B cell (primary cell): ENCODE results near the gene LRRC74B. TPM values are rescaled to one million over a fixed set of nuclear protein-coding genes. Genes with fewer than 3 reads are reported as not detected.

Experiments used
- ATAC-seq: fragments of 200-7000 bp; cut with Tn5 transposase; one replicate; pipeline ENCODE4 v1.10.0; 2021; ENCODE audit warnings: low read depth, mild to moderate bottlenecking, moderate number of reproducible peaks, moderate library complexity
- CTCF ChIA-PET: fragments of 350-600 bp; sonication (Branson Sonifier 250); formaldehyde crosslinking; loops from one replicate; lab custom pipeline; 2021; ENCODE audit warnings: antibody characterized with exemption, inconsistent platforms; lab: Charles Lee
- POLR2A ChIA-PET: fragments of 350-600 bp; sonication (Branson Sonifier 250); formaldehyde crosslinking; loops from one replicate; lab custom pipeline; 2021; ENCODE audit warnings: antibody characterized with exemption; lab: Charles Lee
- DNase-seq: peaks from one replicate; pipeline ENCODE4 v3.0.0; 2013
- H2AFZ ChIP-seq: 2 replicates; pipeline ENCODE4 v1.6.1; 2012; ENCODE audit warnings: mild to moderate bottlenecking, low read depth, low read length; ENCODE audit not compliant: insufficient read depth, poor library complexity, severe bottlenecking
- H3K27ac ChIP-seq, 2 donors: 1 replicate in 1 of 2; 2 replicates in 1 of 2; pipeline ENCODE4 v1.5.1; 2012 to 2013; ENCODE audit warnings: low read length in 2 of 2, mild to moderate bottlenecking in 2 of 2, moderate library complexity in 1 of 2
- H3K27me3 ChIP-seq, 4 experiments: fragments of 200-600 bp in 1 of 4; sonication (generic) in 1 of 4; replicated peaks in 1 of 4; 1 replicate in 2 of 4; 2 replicates in 2 of 4; pipeline versions ENCODE4 v1.6.1 to v1.7.0; 2013 to 2016; ENCODE audit warnings: low read length in 3 of 4, mild to moderate bottlenecking in 2 of 4, mixed read lengths in 1 of 4, moderate library complexity in 1 of 4; ENCODE audit not compliant: insufficient read depth in 4 of 4, control insufficient read depth in 3 of 4; ENCODE audit errors: control extremely low read depth in 1 of 4
- H3K36me3 ChIP-seq, 2 experiments: replicated peaks in 1 of 2; 1 replicate in 1 of 2; 2 replicates in 1 of 2; pipeline versions ENCODE4 v1.6.1 to v1.7.1; 2013; ENCODE audit warnings: low read length in 1 of 2; ENCODE audit not compliant: insufficient read depth in 2 of 2, control insufficient read depth in 1 of 2; ENCODE audit errors: control extremely low read depth in 1 of 2, extremely low read depth in 1 of 2
- H3K4me1 ChIP-seq, 2 donors: fragments of 200-600 bp in 1 of 2; sonication (generic) in 1 of 2; 1 replicate in 1 of 2; 2 replicates in 1 of 2; pipeline versions ENCODE4 v1.5.1 to v1.6.1; 2013 to 2017; ENCODE audit warnings: low read length in 2 of 2; ENCODE audit not compliant: control insufficient read depth in 2 of 2, insufficient read depth in 2 of 2
- H3K4me2 ChIP-seq: replicated peaks from 2 replicates; pipeline ENCODE3; 2012; ENCODE audit warnings: mild to moderate bottlenecking, low read depth, low read length; ENCODE audit not compliant: poor library complexity, severe bottlenecking
- H3K4me3 ChIP-seq, 5 experiments: fragments of 200-600 bp in 1 of 5; sonication (generic) in 1 of 5; 1 replicate in 3 of 5; 2 replicates in 2 of 5; pipeline versions ENCODE4 v1.5.1 to v1.7.0; 2011 to 2016; ENCODE audit warnings: low read length in 4 of 5, mild to moderate bottlenecking in 4 of 5, low read depth in 2 of 5, control low read depth in 1 of 5, moderate library complexity in 1 of 5; ENCODE audit not compliant: insufficient read depth in 1 of 5; ENCODE audit errors: control extremely low read depth in 1 of 5, extremely low read depth in 1 of 5
- H3K79me2 ChIP-seq: fragments of 200-600 bp; sonication (generic); one replicate; pipeline ENCODE4 v1.6.0; 2016; ENCODE audit warnings: low read length; ENCODE audit not compliant: control insufficient read depth, insufficient read depth
- H3K9ac ChIP-seq: fragments of 200-600 bp; sonication (generic); 2 replicates; pipeline ENCODE4 v1.6.1; 2017; ENCODE audit warnings: mild to moderate bottlenecking, low read length, moderate library complexity
- H3K9me3 ChIP-seq, 3 donors: one replicate each; pipeline versions ENCODE4 v1.6.1 to v1.7.1; 2013; ENCODE audit warnings: low read length in 2 of 3; ENCODE audit not compliant: control insufficient read depth in 2 of 3, insufficient read depth in 1 of 3; ENCODE audit errors: control extremely low read depth in 1 of 3
- H4K20me1 ChIP-seq: 2 replicates; pipeline ENCODE4 v1.6.0; 2012; ENCODE audit warnings: mild to moderate bottlenecking, low read length; ENCODE audit not compliant: insufficient read depth, control insufficient read depth, poor library complexity, severe bottlenecking
- H3K27ac Mint-ChIP-seq: one replicate; pipeline ENCODE4 v1.8.0; 2021; ENCODE audit warnings: mixed read lengths
- H3K27me3 Mint-ChIP-seq: one replicate; pipeline ENCODE4 v1.8.0; 2021; ENCODE audit warnings: mixed read lengths
- H3K4me1 Mint-ChIP-seq: one replicate; pipeline ENCODE4 v1.8.0; 2021; ENCODE audit warnings: mixed read lengths
- H3K4me3 Mint-ChIP-seq: one replicate; pipeline ENCODE4 v1.8.0; 2021; ENCODE audit warnings: mixed read lengths
- H3K9me3 Mint-ChIP-seq: one replicate; pipeline ENCODE4 v1.8.0; 2022; ENCODE audit warnings: mixed read lengths; ENCODE audit not compliant: insufficient read depth
- EZH2 ChIP-seq: IDR thresholded peaks from 2 replicates; pipeline ENCODE4 v1.6.1; 2012; ENCODE audit warnings: borderline replicate concordance, low read depth, mild to moderate bottlenecking, moderate library complexity, low read length; ENCODE audit not compliant: insufficient read depth, poor library complexity, severe bottlenecking
- WGBS: methylation state at CpG from one replicate; pipeline ENCODE4 v1.1.5; 2013; ENCODE audit warnings: missing lambda C conversion rate; ENCODE audit not compliant: insufficient coverage; 5-methylcytosine and 5-hydroxymethylcytosine counted together
- intact Hi-C: fragments of 100-400 bp; cut with micrococcal nuclease; formaldehyde crosslinking; loops from one replicate; pipeline ENCODE4 v1.10.0; 2022
- polyA plus RNA-seq: library from polyadenylated mRNA; depleted of rRNA; stranded (reverse); fragments of >200 nt; gene quantifications from 2 replicates; pipeline ENCODE4 v1.2.3, GENCODE V29; 2012
- total RNA-seq, 2 donors: library from RNA; stranded (reverse); fragments of 120-200 nt in 1 of 2; gene quantifications; 1 replicate in 1 of 2; 2 replicates in 1 of 2; pipeline versions ENCODE4 v1.2.3 to v1.2.4, GENCODE V29; 2013 to 2022
- TF ChIP-seq, protein P1 (sequence below): fragments of 200-600 bp; IDR thresholded peaks from one replicate; pipeline ENCODE4 v1.8.0; 2022; ENCODE audit warnings: antibody characterized with exemption, mild to moderate bottlenecking

LRRC74B gene
- total and polyA plus RNA-seq, 2 donors (not counting 1 experiment from before 2014, with no cell fraction given): 0.01 to 0.17 TPM

DNA sequence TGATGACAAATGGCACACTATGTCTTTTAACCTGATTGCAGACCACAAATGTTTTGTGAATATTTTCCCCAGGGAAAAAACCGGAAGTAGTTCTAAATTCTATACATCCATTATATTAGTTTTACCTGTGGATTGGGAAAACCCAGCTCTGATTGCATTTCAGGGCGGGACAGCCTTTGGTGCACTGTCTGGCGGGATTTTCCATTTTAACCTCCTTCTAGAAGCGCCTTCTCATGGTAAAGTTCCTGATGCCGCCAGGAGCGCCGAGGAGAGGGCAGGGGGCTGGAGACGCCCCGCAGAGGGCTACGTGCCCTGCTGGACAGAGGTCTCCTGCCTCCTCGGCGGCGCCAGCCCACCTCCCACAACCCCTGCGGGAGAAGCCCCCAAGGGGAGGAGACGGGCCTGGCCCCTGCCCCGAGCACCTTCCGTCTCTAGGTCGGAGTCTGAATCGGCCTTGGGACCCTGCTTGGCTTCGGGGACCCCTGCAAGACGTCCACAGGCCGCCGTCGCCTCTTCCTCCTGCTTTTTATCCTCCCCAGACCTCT lies 32.0 kb upstream of the LRRC74B start:
- CTCF ChIA-PET: no interaction called here
- peak overlapping the region; percentile 79 for H3K4me2 ChIP-seq
- peak overlapping the region; percentile 91 for H3K27ac Mint-ChIP-seq

DNA sequence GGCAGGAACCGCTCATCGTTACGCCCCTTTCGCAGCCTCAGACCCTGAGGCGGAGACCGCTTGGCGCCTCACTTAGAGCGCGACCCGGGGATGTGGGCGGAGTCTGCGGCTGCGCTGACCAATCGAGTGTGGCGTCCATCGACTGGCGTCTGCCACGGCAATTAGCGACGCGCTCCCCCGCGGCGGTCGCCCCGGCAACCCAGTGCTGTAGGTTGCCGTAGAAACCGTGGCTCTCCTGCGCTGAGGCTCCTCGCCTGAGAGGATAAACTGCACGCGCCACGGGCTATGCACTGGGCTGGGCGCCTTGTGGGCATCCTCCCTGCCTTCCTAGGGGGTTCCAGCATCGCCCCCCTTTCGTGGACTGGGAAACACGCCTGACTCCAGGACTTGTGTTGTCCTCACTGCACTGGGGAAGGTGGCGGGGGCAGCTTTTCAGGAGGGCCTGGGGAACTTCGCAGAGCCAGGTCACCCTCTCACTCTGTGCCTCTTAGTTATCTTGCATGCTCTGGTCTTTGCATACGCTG lies 31.5 kb upstream of the LRRC74B start:
- Histone ChIP-seq H3K4me2 (peak overlapping the region; percentile 79), H4K20me1 (no peaks in the 10 kb centered on the region), H3K9me3 (no peaks in the 10 kb centered on the region), H2AFZ (peak overlapping the region; percentile 71), H3K27ac (peak overlapping the region; percentile 73 to 74), H3K9ac (peak overlapping the region; percentile 62), H3K4me3 (peak overlapping the region in 4 of 5 experiments; percentile 45 to 57 (median 52)), H3K36me3 (no peaks in the 10 kb centered on the region), H3K4me1 (peaks cover 14 to 24% of the 10 kb centered on the region in 2 donors), H3K79me2 (no peaks in the 10 kb centered on the region), H3K27me3 (no peaks in the 10 kb centered on the region)
- Mint-ChIP-seq H3K9me3 (no peaks in the 10 kb centered on the region), H3K27ac (peak overlapping the region; percentile 91), H3K4me3 (peak overlapping the region; percentile 94), H3K4me1 (peaks cover 24% of the 10 kb centered on the region), H3K27me3 (no peaks in the 10 kb centered on the region)
- intact Hi-C loops: loop anchor here (1.0 to 5.0 kb wide), 4 partner anchors 12 to 312 kb away; partner anchors contain the start of genes LRRC74B, LZTR1 and THAP7
- WGBS: 1% methylated on average over 40 of the region's 40 CpGs
- ChIA-PET CTCF (no interaction called here), POLR2A (interaction anchor here (0.5 to 2.0 kb wide), 2 partner anchors 11 to 616 kb away, joined by 6 to 11 read pairs; no protein-coding TSS in a partner anchor)
- TF ChIP-seq, protein P1, sequence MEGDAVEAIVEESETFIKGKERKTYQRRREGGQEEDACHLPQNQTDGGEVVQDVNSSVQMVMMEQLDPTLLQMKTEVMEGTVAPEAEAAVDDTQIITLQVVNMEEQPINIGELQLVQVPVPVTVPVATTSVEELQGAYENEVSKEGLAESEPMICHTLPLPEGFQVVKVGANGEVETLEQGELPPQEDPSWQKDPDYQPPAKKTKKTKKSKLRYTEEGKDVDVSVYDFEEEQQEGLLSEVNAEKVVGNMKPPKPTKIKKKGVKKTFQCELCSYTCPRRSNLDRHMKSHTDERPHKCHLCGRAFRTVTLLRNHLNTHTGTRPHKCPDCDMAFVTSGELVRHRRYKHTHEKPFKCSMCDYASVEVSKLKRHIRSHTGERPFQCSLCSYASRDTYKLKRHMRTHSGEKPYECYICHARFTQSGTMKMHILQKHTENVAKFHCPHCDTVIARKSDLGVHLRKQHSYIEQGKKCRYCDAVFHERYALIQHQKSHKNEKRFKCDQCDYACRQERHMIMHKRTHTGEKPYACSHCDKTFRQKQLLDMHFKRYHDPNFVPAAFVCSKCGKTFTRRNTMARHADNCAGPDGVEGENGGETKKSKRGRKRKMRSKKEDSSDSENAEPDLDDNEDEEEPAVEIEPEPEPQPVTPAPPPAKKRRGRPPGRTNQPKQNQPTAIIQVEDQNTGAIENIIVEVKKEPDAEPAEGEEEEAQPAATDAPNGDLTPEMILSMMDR: no peak
- no peak for TF ChIP-seq EZH2
- DNase-seq (peak; percentile 95), ATAC-seq (peak; percentile 95)

More for the DNA sequence above, 32.0 kb upstream of the LRRC74B start:
- Mint-ChIP-seq H3K4me3 (peak overlapping the region; percentile 94), H3K27me3 (no peaks in the 10 kb centered on the region), H3K9me3 (no peaks in the 10 kb centered on the region), H3K4me1 (peaks cover 24% of the 10 kb centered on the region)
- Histone ChIP-seq H3K79me2 (no peaks in the 10 kb centered on the region), H3K4me3 (peak overlapping the region in 4 of 5 experiments; percentile 45 to 57 (median 52)), H3K27me3 (no peaks in the 10 kb centered on the region), H3K36me3 (no peaks in the 10 kb centered on the region), H3K27ac (peak overlapping the region; percentile 73 to 74), H4K20me1 (no peaks in the 10 kb centered on the region), H2AFZ (peak overlapping the region; percentile 71), H3K9ac (peak overlapping the region; percentile 62), H3K9me3 (no peaks in the 10 kb centered on the region), H3K4me1 (peaks cover 14 to 24% of the 10 kb centered on the region in 2 donors)
- intact Hi-C loops: loop anchor here (1.0 to 5.0 kb wide), 4 partner anchors 11 to 311 kb away; partner anchors contain the start of genes LRRC74B, LZTR1 and THAP7
- no peak for ATAC-seq
- TF ChIP-seq, protein P1: no peak
- DNase-seq: no peak
- WGBS: 20% methylated on average over 23 of the region's 24 CpGs
- POLR2A ChIA-PET: interaction anchor here (0.5 to 2.0 kb wide), 2 partner anchors 11 to 617 kb away, joined by 6 to 11 read pairs; no protein-coding TSS in a partner anchor
